SU-DHL-6 (cell line): ENCODE measurements around the gene IMPDH1.

Source experiments
- EZH2phosphoT487 ChIP-seq: fragments of 200-600 bp; sonication (generic), shearing (Covaris generic); conservative IDR thresholded peaks from 2 replicates; pipeline ENCODE4 v1.6.1; 2018; ENCODE audit warnings: mild to moderate bottlenecking, antibody characterized with exemption, low read length, moderate library complexity, mixed read lengths
- TF ChIP-seq, protein P1 (sequence below): fragments of 200-600 bp; sonication (generic); IDR thresholded peaks from one replicate; pipeline ENCODE4 v1.5.1; 2017; ENCODE audit warnings: antibody characterized with exemption, mild to moderate bottlenecking, low read length, moderate library complexity; ENCODE audit not compliant: insufficient read depth, poor library complexity, severe bottlenecking

DNA sequence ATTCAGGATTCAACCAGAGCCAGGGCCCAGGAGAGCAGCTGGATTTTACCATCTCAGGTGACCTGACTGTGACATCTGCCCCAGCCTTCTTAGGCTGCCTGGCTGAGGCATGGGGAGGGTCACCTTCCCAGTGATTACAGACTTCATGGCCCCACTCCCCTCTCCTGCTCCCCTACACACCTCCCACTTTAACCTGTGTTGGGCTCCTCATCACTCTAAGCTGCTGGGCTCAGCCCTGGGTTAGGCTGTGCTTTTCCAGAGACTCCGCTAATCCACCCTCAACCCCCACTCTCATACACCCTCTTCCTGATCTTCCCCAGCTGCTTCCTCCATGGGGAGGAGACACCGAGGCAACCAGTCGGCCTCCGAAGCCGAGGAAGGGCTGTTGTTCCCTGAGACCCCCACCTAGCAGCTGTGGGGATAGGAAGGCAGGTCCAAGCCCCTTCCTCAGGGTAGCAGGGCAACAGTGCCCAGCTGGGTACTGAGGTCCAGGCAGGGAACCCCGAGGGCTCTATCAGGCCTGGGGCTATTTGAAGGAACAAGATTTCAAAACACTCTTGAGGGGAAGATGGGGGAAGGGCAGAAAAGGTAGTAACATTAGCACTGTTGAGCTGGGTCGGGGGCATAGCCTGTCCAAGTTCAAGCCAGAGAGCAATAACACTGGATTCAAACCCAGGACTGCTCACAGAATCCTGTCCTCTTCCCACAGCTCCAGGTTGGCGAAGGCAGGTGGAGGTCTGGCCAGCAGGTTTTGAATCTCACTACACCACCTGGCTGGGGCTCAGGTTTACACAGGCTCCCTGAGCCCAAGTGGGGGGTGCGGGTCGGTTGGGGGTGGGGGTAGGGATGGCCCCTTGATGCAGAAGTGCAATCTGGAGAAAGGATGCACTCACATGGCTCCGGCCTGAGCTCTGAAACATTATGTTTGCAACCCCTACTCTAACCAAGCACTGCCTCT is 1.8 kb downstream of the IMPDH1 start:
- TF ChIP-seq, protein P1, sequence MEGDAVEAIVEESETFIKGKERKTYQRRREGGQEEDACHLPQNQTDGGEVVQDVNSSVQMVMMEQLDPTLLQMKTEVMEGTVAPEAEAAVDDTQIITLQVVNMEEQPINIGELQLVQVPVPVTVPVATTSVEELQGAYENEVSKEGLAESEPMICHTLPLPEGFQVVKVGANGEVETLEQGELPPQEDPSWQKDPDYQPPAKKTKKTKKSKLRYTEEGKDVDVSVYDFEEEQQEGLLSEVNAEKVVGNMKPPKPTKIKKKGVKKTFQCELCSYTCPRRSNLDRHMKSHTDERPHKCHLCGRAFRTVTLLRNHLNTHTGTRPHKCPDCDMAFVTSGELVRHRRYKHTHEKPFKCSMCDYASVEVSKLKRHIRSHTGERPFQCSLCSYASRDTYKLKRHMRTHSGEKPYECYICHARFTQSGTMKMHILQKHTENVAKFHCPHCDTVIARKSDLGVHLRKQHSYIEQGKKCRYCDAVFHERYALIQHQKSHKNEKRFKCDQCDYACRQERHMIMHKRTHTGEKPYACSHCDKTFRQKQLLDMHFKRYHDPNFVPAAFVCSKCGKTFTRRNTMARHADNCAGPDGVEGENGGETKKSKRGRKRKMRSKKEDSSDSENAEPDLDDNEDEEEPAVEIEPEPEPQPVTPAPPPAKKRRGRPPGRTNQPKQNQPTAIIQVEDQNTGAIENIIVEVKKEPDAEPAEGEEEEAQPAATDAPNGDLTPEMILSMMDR = no peak
- no peak for TF ChIP-seq EZH2phosphoT487
